ENCODE results near the gene FRMD4A. TPM values are rescaled to one million over a fixed set of nuclear protein-coding genes. Genes with fewer than 3 reads are reported as not detected.

The FRMD4A gene
- total and polyA plus RNA-seq, 2 of the 4 experiments (the other 2 are of a cell fraction): 30.3 to 68.8 TPM

DNA sequence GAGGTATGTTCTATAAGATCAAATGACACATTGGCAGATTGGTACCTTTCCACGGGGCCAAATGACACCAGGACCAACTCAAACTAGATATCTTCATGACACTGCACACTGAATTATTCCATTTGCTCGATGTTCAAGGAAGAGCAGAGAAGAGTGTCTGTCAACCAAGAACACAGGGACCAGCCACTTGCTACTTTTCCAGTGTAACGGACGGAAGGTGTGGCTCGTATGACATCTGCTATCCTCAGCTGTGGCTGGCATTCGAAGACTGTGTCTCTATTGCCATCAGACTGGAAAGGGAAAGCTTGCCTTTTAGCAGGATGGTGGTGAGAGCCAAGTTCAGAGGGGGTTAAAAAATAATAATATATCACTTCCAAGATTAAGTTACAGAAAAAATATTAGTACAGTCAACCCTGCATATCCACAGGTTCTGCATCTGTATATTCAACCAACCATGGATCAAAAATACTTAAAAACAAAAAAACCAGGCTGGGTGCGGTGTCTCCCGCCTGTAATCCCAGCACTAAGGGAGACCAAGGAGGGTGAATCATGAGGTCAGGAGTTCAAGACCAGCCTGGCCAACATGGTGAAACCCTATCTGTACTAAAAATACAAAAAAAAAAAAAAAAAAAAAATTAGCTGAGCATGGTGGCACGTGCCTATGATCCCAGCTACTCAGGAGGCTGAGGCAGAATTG lies 506.9 kb downstream of the FRMD4A start:
- 60% methylated on average over 1 of the region's 9 CpGs; no CpG with 5 or more reads in 1 of the 2 experiments for WGBS, 2 experiments (ENCODE audit: extremely low coverage in 2 of 2, insufficient read length in 1 of 2)
- no peak overlapping the region for H2BK5ac ChIP-seq (ENCODE audit: low read depth, low read length, poor library complexity, severe bottlenecking)
- no peak overlapping the region; the same call in 1 of the 2 replicates for H3K23ac ChIP-seq (ENCODE audit: low read depth, low read length)
- no peak overlapping the region for H4K8ac ChIP-seq (ENCODE audit: low read depth in 2 of 2, low read length in 2 of 2)
- BruUV-seq (replicated peaks): no TSS peak
- no peak overlapping the region for H2BK15ac ChIP-seq (ENCODE audit: low read depth, low read length)
- in situ Hi-C loops (cut with MboI; ENCODE audit: low sequenced_read_pairs): no loop called here
- H2BK20ac ChIP-seq (ENCODE audit: low read depth, low read length): no peak overlapping the region
- no peak overlapping the region for H3K9ac ChIP-seq (ENCODE audit: low read depth, low read length)
- H2AK5ac ChIP-seq (ENCODE audit: low read depth, low read length): no peak overlapping the region
- peaks cover 12 to 59% of the 10 kb centered on the region in 2 experiments for H3K79me1 ChIP-seq (ENCODE audit: low read depth in 1 of 2, low read length in 2 of 2)
- peaks cover 3% of the 10 kb centered on the region for H4K20me1 ChIP-seq (ENCODE audit: insufficient read depth, low read length)
- no peak overlapping the region for H4K5ac ChIP-seq (ENCODE audit: low read depth, low read length)
- H3K9me3 ChIP-seq (ENCODE audit: control insufficient read depth, insufficient read depth, low read length): no peaks in the 10 kb centered on the region
- no peak for TF ChIP-seq FOS (IDR thresholded peaks at IDR 0.05; ENCODE audit: low read depth, low read length)
- TF ChIP-seq RCOR1 (IDR thresholded peaks at IDR 0.05; ENCODE audit: insufficient replicate concordance, low read length): no peak
- TF ChIP-seq MAFK (IDR thresholded peaks at IDR 0.05; ENCODE audit: low read depth, low read length): no peak
- no peak for TF ChIP-seq BHLHE40 (IDR thresholded peaks at IDR 0.05; ENCODE audit: low read depth, low read length)
- TF ChIP-seq MAZ (IDR thresholded peaks at IDR 0.05; ENCODE audit: borderline replicate concordance, low read depth, low read length): no peak
- no peak for TF ChIP-seq RFX5 (IDR thresholded peaks at IDR 0.05; ENCODE audit: low read depth, low read length)
- TF ChIP-seq SMC3 (IDR thresholded peaks at IDR 0.05; ENCODE audit: low read depth, low read length): no peak
- no peak for TF ChIP-seq POLR2A (IDR thresholded peaks at IDR 0.05; ENCODE audit: low read depth, low read length)
- TF ChIP-seq, protein P1, sequence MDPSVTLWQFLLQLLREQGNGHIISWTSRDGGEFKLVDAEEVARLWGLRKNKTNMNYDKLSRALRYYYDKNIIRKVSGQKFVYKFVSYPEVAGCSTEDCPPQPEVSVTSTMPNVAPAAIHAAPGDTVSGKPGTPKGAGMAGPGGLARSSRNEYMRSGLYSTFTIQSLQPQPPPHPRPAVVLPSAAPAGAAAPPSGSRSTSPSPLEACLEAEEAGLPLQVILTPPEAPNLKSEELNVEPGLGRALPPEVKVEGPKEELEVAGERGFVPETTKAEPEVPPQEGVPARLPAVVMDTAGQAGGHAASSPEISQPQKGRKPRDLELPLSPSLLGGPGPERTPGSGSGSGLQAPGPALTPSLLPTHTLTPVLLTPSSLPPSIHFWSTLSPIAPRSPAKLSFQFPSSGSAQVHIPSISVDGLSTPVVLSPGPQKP (IDR thresholded peaks at IDR 0.05; ENCODE audit: borderline replicate concordance, low read depth, low read length): no peak
- TF ChIP-seq RAD21 (IDR thresholded peaks at IDR 0.05; ENCODE audit: low read length): no peak
- TF ChIP-seq CEBPB (IDR thresholded peaks at IDR 0.05; ENCODE audit: low read depth, low read length): no peak
- no peak for TF ChIP-seq NFE2L2 (IDR thresholded peaks at IDR 0.05; ENCODE audit: low read depth, low read length)
- TF ChIP-seq, protein P2, sequence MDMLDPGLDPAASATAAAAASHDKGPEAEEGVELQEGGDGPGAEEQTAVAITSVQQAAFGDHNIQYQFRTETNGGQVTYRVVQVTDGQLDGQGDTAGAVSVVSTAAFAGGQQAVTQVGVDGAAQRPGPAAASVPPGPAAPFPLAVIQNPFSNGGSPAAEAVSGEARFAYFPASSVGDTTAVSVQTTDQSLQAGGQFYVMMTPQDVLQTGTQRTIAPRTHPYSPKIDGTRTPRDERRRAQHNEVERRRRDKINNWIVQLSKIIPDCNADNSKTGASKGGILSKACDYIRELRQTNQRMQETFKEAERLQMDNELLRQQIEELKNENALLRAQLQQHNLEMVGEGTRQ (IDR thresholded peaks at IDR 0.05; ENCODE audit: low read depth, low read length): no peak
- no peak overlapping the region for H4K91ac ChIP-seq (ENCODE audit: insufficient read depth, low read depth, low read length)
- H2AK9ac ChIP-seq (replicated peaks; ENCODE audit: low read depth, low read length, poor library complexity): no peak overlapping the region
- H3K4ac ChIP-seq (ENCODE audit: low read depth, low read length): no peak overlapping the region
- dilution Hi-C loops (cut with HindIII; ENCODE audit: low sequenced_read_pairs, unreplicated experiment): no loop called here
- H3K14ac ChIP-seq (replicated peaks; ENCODE audit: low read depth, low read length): no peak overlapping the region
- intact Hi-C loops (cut with micrococcal nuclease): no loop called here
- no peak overlapping the region for H3K56ac ChIP-seq (ENCODE audit: extremely low read depth, insufficient read depth, low read length)
- no peak overlapping the region for H3K4me3 ChIP-seq (ENCODE audit: insufficient read depth, low read depth, low read length)
- POLR2A ChIA-PET (ENCODE audit: unreplicated experiment): no interaction called here
- no peaks in the 10 kb centered on the region for H3K36me3 ChIP-seq (ENCODE audit: control insufficient read depth, insufficient read depth, low read length)
- CTCF ChIA-PET: no interaction called here
- H3K9me1 ChIP-seq (ENCODE audit: insufficient read depth, low read length): peaks cover 9% of the 10 kb centered on the region; the same call in 1 of the 2 replicates
- H3K4me1 ChIP-seq (ENCODE audit: control insufficient read depth, insufficient read depth, low read length): peaks cover 5% of the 10 kb centered on the region
- H3K4me2 ChIP-seq (ENCODE audit: low read depth, low read length): no peak overlapping the region
- H3K18ac ChIP-seq (ENCODE audit: low read depth, low read length): no peak overlapping the region
- H3K27me3 ChIP-seq (ENCODE audit: control insufficient read depth, insufficient read depth, low read length): no peaks in the 10 kb centered on the region
- ATAC-seq (ENCODE audit: low read depth): no peak
- no peak overlapping the region for H2BK120ac ChIP-seq (ENCODE audit: low read depth, low read length)
- DNase-seq: no peak
- no peak overlapping the region for H3K27ac ChIP-seq (ENCODE audit: insufficient read depth, low read length)
- H2AFZ ChIP-seq (replicated peaks; ENCODE audit: low read length, poor library complexity): no peak overlapping the region

Measured in IMR-90 (cell line).